HepG2 (cell line): ENCODE results near the gene NECAB2. TPM values are rescaled to one million over a fixed set of nuclear protein-coding genes. Genes with fewer than 3 reads are reported as not detected.

Experiments
- ARNTL ChIP-seq: sonication (generic); formaldehyde crosslinking; IDR thresholded peaks from 2 replicates; pipeline ENCODE4 v1.4.0; 2020; ENCODE audit warnings: mild to moderate bottlenecking, missing genetic modification reagents
- ESRRA ChIP-seq: sonication (generic); formaldehyde crosslinking; IDR thresholded peaks from 2 replicates; pipeline ENCODE4 v1.5.1; 2020; ENCODE audit warnings: mild to moderate bottlenecking, low read depth, missing genetic modification reagents
- MAFG ChIP-seq: sonication (generic); formaldehyde crosslinking; IDR thresholded peaks from 2 replicates; pipeline ENCODE4 v1.5.1; 2020; ENCODE audit warnings: mild to moderate bottlenecking, missing genetic modification reagents
- NR2F1 ChIP-seq, 2 experiments: fragments of 450-650 bp in 1 of 2; formaldehyde crosslinking in 1 of 2; IDR thresholded peaks; 2 replicates each; pipeline versions ENCODE4 v1.5.0 to v1.6.1; 2016 to 2020; ENCODE audit warnings: mild to moderate bottlenecking in 1 of 2, missing compliant biosample characterization in 1 of 2, missing genetic modification reagents in 1 of 2, moderate library complexity in 1 of 2
- RAD51 ChIP-seq: fragments of 450-650 bp; IDR thresholded peaks from 2 replicates; pipeline ENCODE4 v1.6.1; 2016; ENCODE audit warnings: borderline replicate concordance
- RFX3 ChIP-seq: IDR thresholded peaks from 2 replicates; pipeline ENCODE4 v1.6.1; 2016; ENCODE audit warnings: missing biosample characterization, missing genetic modification reagents
- SALL2 ChIP-seq: sonication (generic); formaldehyde crosslinking; IDR thresholded peaks from 2 replicates; pipeline ENCODE4 v1.8.1; 2023; ENCODE audit warnings: mild to moderate bottlenecking, missing genetic modification reagents, inconsistent platforms
- SMAD1 ChIP-seq: sonication (generic); formaldehyde crosslinking; IDR thresholded peaks from 2 replicates; pipeline ENCODE4 v1.4.0; 2020; ENCODE audit warnings: missing genetic modification reagents, low read depth, mild to moderate bottlenecking, borderline replicate concordance
- SNRNP70 ChIP-seq: fragments of 200-400 bp; formaldehyde crosslinking; IDR thresholded peaks from 2 replicates; pipeline ENCODE4 v1.6.1; 2017; ENCODE audit warnings: mild to moderate bottlenecking, low read depth, low read length, moderate library complexity
- YEATS2 ChIP-seq: sonication (generic); formaldehyde crosslinking; IDR thresholded peaks from 2 replicates; pipeline ENCODE4 v1.4.0; 2020; ENCODE audit warnings: missing genetic modification reagents, borderline replicate concordance
- ZBTB7B ChIP-seq: sonication (generic); formaldehyde crosslinking; IDR thresholded peaks from 2 replicates; pipeline ENCODE4 v1.4.0; 2020; ENCODE audit warnings: missing genetic modification reagents
- ZNF253 ChIP-seq: sonication (generic); formaldehyde crosslinking; IDR thresholded peaks from 2 replicates; pipeline ENCODE4 v1.8.0; 2022; ENCODE audit warnings: mild to moderate bottlenecking, missing genetic modification reagents, borderline replicate concordance
- ZNF296 ChIP-seq: sonication (generic); formaldehyde crosslinking; conservative IDR thresholded peaks from 2 replicates; pipeline ENCODE4 v1.5.0; 2020; ENCODE audit warnings: mild to moderate bottlenecking, missing genetic modification reagents
- ZNF577 ChIP-seq: sonication (generic); formaldehyde crosslinking; IDR thresholded peaks from 2 replicates; pipeline ENCODE4 v1.4.0; 2020; ENCODE audit warnings: mild to moderate bottlenecking, low read depth, missing genetic modification reagents, borderline replicate concordance
- ZNF720 ChIP-seq: sonication (generic); formaldehyde crosslinking; IDR thresholded peaks from 2 replicates; pipeline ENCODE4 v1.4.0; 2020; ENCODE audit warnings: missing genetic modification reagents
- polyA plus RNA-seq, 8 experiments: library from polyadenylated mRNA; depleted of rRNA in 3 of 8; stranded (reverse) in 7 of 8; unstranded in 1 of 8; fragments of >200 nt; fragmentation: Illumina TruSeq in 4 of 8; extraction: Trizol in 4 of 8; gene quantifications; 2 replicates each; pipeline versions ENCODE4 v1.2.1 to v1.2.3, GENCODE V29; 2011 to 2016; ENCODE audit warnings: low read depth in 4 of 8, missing spikeins in 1 of 8, mixed read lengths in 1 of 8; ENCODE audit not compliant: insufficient read depth in 1 of 8
- total RNA-seq, 5 experiments: library from RNA; depleted of rRNA; stranded (reverse); fragments of >200 nt; fragmentation: Illumina TruSeq; extraction: Trizol; gene quantifications; 2 replicates each; pipeline ENCODE4 v1.2.3, GENCODE V29; 2016; ENCODE audit warnings: low read depth in 1 of 5
- TF ChIP-seq, protein P1 (sequence below): sonication (generic); formaldehyde crosslinking; IDR thresholded peaks from 2 replicates; pipeline ENCODE4 v1.8.0; 2022; ENCODE audit warnings: low read depth, missing genetic modification reagents
- TF ChIP-seq, protein P2 (sequence below): sonication (generic); formaldehyde crosslinking; conservative IDR thresholded peaks from 2 replicates; pipeline ENCODE4 v1.8.0; 2022; ENCODE audit warnings: missing genetic modification reagents
- TF ChIP-seq, protein P3 (sequence below): sonication (generic); formaldehyde crosslinking; IDR thresholded peaks from 2 replicates; pipeline ENCODE4 v1.4.0; 2020; ENCODE audit warnings: missing genetic modification reagents
- TF ChIP-seq, protein P4 (sequence below): sonication (generic); formaldehyde crosslinking; IDR thresholded peaks from 2 replicates; pipeline ENCODE4 v1.5.1; 2020; ENCODE audit warnings: missing genetic modification reagents, mild to moderate bottlenecking, borderline replicate concordance

NECAB2 gene
- total and polyA plus RNA-seq, 2 of the 13 experiments (the other 11 are each of a cell fraction or from before 2014, with no cell fraction given) = 0.21 to 0.49 TPM

DNA sequence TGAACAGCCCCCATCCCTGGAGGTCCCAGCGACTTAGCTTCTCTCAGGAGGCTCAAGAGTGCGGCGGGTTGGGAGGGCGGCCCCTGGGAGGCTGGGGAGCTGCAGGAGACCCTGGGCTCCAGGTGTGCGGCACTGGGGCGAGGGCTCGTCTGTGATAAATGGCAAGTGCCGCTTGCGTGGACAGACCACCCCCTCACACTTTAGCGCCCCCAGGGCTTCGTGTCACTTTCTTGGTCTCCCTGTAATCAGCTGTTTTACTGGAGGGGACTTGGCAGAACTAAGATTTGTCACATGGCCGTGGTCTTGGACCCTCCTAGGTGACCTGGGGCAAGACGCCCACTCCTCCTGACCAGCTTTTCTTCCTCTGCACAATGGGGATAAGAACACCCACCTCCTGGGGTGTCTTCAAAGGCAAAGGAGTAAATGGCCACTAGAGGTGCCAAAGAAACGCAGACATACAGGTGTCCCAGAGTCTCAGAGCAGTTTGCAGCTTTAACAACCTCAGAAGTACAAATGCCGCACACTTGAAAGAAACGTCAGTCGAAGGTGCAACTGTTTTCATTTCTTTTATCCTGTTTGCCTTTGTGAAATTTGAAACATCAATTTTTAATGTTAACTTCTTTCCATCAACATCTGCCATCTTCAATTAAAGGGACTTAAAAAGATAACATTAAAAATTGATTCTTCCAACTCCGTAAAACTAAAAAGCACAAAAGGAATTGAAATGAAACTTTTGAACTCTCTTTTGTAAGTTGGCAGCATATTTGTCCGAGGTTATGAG lies 14.1 kb upstream of the NECAB2 start (continued):
- TF ChIP-seq SALL2 (CRISPR knock-in tag) = 0 out of 2 replicates have a peak, but pooled peaks have one; percentile 6
- 0 out of 2 replicates have a peak, but pooled peaks have one; percentile 56 for TF ChIP-seq ZNF253 (CRISPR knock-in tag)
- 0 out of 2 replicates have a peak, but pooled peaks have one; percentile 41 for TF ChIP-seq SMAD1
- no peak for TF ChIP-seq SNRNP70
- TF ChIP-seq ARNTL (CRISPR knock-in tag) = no peak
- TF ChIP-seq ZNF577 (CRISPR knock-in tag) = no peak
- no peak for TF ChIP-seq YEATS2
- TF ChIP-seq, protein P1, sequence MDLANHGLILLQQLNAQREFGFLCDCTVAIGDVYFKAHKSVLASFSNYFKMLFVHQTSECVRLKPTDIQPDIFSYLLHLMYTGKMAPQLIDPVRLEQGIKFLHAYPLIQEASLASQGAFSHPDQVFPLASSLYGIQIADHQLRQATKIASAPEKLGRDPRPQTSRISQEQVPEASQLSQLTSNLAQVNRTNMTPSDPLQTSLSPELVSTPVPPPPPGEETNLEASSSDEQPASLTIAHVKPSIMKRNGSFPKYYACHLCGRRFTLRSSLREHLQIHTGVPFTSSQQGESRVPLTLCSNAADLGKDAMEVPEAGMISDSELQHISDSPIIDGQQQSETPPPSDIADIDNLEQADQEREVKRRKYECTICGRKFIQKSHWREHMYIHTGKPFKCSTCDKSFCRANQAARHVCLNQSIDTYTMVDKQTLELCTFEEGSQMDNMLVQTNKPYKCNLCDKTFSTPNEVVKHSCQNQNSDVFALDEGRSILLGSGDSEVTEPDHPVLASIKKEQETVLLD (CRISPR knock-in tag) = no peak
- TF ChIP-seq RFX3 (CRISPR knock-in tag) = no peak
- TF ChIP-seq ZNF296 = no peak
- TF ChIP-seq, protein P2, sequence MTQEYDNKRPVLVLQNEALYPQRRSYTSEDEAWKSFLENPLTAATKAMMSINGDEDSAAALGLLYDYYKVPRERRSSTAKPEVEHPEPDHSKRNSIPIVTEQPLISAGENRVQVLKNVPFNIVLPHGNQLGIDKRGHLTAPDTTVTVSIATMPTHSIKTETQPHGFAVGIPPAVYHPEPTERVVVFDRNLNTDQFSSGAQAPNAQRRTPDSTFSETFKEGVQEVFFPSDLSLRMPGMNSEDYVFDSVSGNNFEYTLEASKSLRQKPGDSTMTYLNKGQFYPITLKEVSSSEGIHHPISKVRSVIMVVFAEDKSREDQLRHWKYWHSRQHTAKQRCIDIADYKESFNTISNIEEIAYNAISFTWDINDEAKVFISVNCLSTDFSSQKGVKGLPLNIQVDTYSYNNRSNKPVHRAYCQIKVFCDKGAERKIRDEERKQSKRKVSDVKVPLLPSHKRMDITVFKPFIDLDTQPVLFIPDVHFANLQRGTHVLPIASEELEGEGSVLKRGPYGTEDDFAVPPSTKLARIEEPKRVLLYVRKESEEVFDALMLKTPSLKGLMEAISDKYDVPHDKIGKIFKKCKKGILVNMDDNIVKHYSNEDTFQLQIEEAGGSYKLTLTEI (CRISPR knock-in tag) = no peak
- TF ChIP-seq ZNF720 (CRISPR knock-in tag) = no peak
- TF ChIP-seq, protein P3, sequence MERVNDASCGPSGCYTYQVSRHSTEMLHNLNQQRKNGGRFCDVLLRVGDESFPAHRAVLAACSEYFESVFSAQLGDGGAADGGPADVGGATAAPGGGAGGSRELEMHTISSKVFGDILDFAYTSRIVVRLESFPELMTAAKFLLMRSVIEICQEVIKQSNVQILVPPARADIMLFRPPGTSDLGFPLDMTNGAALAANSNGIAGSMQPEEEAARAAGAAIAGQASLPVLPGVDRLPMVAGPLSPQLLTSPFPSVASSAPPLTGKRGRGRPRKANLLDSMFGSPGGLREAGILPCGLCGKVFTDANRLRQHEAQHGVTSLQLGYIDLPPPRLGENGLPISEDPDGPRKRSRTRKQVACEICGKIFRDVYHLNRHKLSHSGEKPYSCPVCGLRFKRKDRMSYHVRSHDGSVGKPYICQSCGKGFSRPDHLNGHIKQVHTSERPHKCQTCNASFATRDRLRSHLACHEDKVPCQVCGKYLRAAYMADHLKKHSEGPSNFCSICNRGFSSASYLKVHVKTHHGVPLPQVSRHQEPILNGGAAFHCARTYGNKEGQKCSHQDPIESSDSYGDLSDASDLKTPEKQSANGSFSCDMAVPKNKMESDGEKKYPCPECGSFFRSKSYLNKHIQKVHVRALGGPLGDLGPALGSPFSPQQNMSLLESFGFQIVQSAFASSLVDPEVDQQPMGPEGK (CRISPR knock-in tag) = 0 out of 2 replicates have a peak, but pooled peaks have one; percentile 6
- TF ChIP-seq, protein P4, sequence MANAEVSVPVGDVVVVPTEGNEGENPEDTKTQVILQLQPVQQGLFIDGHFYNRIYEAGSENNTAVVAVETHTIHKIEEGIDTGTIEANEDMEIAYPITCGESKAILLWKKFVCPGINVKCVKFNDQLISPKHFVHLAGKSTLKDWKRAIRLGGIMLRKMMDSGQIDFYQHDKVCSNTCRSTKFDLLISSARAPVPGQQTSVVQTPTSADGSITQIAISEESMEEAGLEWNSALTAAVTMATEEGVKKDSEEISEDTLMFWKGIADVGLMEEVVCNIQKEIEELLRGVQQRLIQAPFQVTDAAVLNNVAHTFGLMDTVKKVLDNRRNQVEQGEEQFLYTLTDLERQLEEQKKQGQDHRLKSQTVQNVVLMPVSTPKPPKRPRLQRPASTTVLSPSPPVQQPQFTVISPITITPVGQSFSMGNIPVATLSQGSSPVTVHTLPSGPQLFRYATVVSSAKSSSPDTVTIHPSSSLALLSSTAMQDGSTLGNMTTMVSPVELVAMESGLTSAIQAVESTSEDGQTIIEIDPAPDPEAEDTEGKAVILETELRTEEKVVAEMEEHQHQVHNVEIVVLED (CRISPR knock-in tag) = 0 out of 2 replicates have a peak, but pooled peaks have one; percentile 2
- no peak for TF ChIP-seq ZBTB7B (CRISPR knock-in tag)
- TF ChIP-seq ESRRA = no peak
- no peak for TF ChIP-seq MAFG
- no peak for TF ChIP-seq RAD51
- TF ChIP-seq NR2F1 (CRISPR knock-in tag; IDR thresholded peaks at IDR 0.05) = 0 out of 4 replicates have a peak, but pooled peaks of 1 of the 2 experiments have one; percentile 42
